ENCODE data around the gene RASSF8.

- TF ChIP-seq CTCF (IDR thresholded peaks at IDR 0.05; ENCODE audit: low read depth, low read length, poor library complexity, severe bottlenecking) (no peak), EZH2phosphoT487 (IDR thresholded peaks at IDR 0.05; ENCODE audit: borderline replicate concordance, low read length) (no peak)
Observed at GRCh38 chr12:25971654-25972041, 13.2 kb downstream of the RASSF8 start.

All from DOHH2 (cell line).